GM18867 (cell line): ENCODE results near the gene GNE.
A peak's percentile ranks its signal among the peaks of the same experiment; 100 is the strongest.

Experiments
- ATAC-seq: cut with Tn5 transposase; IDR thresholded peaks from one replicate; pipeline ENCODE4 v1.9.1; 2021; ENCODE audit warnings: mild to moderate bottlenecking, moderate library complexity; ENCODE audit not compliant: unreplicated experiment

The GNE gene

GRCh38 chr9:36169708-36170107, 88.5 kb downstream of the GNE start:
- ATAC-seq, result no peak

- ATAC-seq, result no peak
Observed at GRCh38 chr9:36169166-36169565, 89.1 kb downstream of the GNE start, which contains the start of gene CCIN. CCIN (plus strand) TSS chr9:36169388; CDS start chr9:36169503, 115 bp downstream.

DNA sequence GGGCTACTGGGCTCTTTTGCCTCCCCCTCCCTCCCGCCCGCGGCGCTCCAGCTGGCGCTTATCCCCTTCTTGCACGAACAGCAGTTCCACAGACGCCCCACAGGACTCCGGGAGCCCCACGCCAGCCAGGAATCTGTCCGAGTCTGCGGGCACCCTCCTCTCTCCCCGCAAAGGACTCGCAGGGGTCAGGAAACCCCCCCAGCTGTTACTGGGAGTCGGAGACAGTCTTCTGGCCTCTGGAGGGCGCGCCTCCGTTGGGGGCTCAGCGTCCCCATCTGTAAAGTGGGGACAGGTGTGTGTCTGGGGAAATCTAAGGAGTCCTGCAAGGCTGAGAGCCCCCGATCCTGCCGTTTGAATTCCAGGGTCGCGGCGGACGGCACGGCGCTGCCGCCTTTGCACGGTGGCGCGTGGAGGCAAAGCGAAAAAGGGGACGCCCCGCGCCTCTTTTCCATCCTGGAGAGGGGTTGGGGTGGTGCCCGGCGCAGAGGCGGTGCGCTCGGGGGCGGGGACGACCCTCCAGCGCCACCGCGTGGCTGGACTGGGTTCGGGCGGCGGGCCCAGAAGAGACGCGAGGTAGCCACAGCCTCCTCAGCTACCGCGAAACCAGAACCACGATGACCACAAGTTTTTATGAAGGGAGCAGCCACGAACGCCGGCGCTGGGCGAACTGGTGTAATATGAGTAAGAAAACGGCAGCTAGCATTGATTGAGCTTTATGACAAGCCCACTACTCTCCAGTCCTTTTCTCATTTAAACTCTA, 91.9 kb downstream of the GNE start:
- ATAC-seq, result peak; percentile 92

GRCh38 chr9:36165826-36166167, 92.5 kb downstream of the GNE start:
- no peak for ATAC-seq

DNA sequence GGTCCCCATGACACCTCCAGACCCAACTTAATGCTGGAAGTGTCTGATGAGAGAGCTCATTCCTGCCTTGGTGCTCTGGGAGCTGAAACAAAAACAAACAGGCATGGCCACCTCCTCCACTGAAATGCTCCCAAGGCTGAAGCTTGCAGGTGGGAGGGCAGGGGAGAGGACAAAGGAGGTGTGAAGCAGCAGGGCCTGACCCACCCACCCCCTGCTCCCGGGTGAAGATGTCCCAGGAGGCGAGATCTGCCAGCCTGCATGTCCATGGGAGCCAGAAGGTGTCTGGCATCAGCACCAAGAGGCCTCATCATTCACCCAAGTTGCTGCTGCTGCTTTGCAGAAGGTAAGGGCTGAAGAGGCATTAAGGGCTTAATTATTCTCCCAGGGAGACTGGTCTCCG, 93.3 kb downstream of the GNE start:
- ATAC-seq, result no peak
